ENCODE results near the gene VAV1.

The VAV1 gene

DNA sequence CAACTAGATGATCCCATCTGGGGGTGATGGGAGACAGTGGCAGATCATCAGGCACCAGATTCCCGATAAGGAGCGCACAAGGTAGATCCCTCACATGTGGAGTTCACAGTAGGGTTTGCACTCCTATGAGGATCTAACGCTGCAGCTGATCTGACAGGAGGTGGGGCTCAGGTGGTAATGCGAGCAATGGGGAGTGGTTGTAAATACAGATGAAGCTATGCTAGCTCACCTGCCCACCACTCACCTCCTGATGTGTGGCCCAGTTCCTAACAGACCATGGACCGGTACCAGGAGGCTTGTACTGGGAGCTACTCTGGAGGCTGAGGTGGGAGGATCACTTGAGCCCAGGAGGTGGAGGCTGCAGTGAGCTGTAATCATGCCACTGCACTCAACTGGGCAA, 34.8 kb downstream of the VAV1 start:
- Histone ChIP-seq H4K20me1 (ENCODE audit: insufficient read depth, low read length) (peaks cover 5% of the 10 kb centered on the region; the same call in 1 of the 2 replicates), H3K4me1 (ENCODE audit: insufficient read depth, low read length) (peaks cover 9% of the 10 kb centered on the region), H3K27ac (ENCODE audit: low read length) (no peak overlapping the region; the same call in 1 of the 2 replicates), H2AFZ (ENCODE audit: low read depth, low read length) (no peak overlapping the region), H3K4me2 (ENCODE audit: insufficient read depth, low read length) (no peak overlapping the region), H3K27me3 (ENCODE audit: insufficient read depth, low read length, poor library complexity) (no peaks in the 10 kb centered on the region), H3K79me2 (ENCODE audit: insufficient read depth, low read length) (peaks cover 84% of the 10 kb centered on the region), H3K36me3 (ENCODE audit: insufficient read depth, low read length) (no peaks in the 10 kb centered on the region; the same call in 1 of the 2 replicates), H3K9ac (ENCODE audit: low read depth, low read length) (no peak overlapping the region), H3K9me3 (ENCODE audit: insufficient read depth, low read length, severe bottlenecking) (no peaks in the 10 kb centered on the region), H3K4me3 (ENCODE audit: low read depth in 1 of 2, low read length in 2 of 2) (no peak overlapping the region)
- DNase-seq (no peak), ATAC-seq (ENCODE audit: insufficient read depth, low read depth) (no peak)
- TF ChIP-seq, protein P1, sequence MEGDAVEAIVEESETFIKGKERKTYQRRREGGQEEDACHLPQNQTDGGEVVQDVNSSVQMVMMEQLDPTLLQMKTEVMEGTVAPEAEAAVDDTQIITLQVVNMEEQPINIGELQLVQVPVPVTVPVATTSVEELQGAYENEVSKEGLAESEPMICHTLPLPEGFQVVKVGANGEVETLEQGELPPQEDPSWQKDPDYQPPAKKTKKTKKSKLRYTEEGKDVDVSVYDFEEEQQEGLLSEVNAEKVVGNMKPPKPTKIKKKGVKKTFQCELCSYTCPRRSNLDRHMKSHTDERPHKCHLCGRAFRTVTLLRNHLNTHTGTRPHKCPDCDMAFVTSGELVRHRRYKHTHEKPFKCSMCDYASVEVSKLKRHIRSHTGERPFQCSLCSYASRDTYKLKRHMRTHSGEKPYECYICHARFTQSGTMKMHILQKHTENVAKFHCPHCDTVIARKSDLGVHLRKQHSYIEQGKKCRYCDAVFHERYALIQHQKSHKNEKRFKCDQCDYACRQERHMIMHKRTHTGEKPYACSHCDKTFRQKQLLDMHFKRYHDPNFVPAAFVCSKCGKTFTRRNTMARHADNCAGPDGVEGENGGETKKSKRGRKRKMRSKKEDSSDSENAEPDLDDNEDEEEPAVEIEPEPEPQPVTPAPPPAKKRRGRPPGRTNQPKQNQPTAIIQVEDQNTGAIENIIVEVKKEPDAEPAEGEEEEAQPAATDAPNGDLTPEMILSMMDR (IDR thresholded peaks at IDR 0.05; ENCODE audit: borderline replicate concordance, extremely low read depth, low read length, poor library complexity, severe bottlenecking): no peak
- TF ChIP-seq EZH2 (IDR thresholded peaks at IDR 0.05; ENCODE audit: borderline replicate concordance, low read depth, low read length, severe bottlenecking): no peak

DNA sequence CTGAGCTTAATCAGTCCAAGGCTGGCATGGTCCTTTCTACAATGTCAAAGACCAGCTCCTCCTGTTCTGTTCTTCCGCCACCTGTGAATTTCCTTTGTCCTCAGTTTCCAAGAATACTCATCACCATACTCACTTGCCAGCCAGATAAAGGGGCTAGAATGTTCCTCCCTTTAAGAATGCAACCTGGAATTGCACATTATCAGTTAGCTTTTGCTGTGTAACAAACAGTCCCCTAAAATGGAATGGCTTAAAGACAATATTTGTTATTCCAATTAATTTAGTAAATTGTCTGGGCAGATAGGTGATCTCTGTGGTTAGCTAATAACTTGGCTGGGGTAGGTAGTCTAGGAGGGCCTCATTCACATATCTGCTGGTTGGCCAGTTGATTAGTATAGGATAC, 36.0 kb downstream of the VAV1 start:
- H3K9me3 ChIP-seq (ENCODE audit: insufficient read depth, low read length, severe bottlenecking): no peaks in the 10 kb centered on the region
- no peak overlapping the region for H3K4me3 ChIP-seq (ENCODE audit: low read depth in 1 of 2, low read length in 2 of 2)
- no peaks in the 10 kb centered on the region for H3K27me3 ChIP-seq (ENCODE audit: insufficient read depth, low read length, poor library complexity)
- no peak overlapping the region for H3K9ac ChIP-seq (ENCODE audit: low read depth, low read length)
- peaks cover 82% of the 10 kb centered on the region for H3K79me2 ChIP-seq (ENCODE audit: insufficient read depth, low read length)
- no peak overlapping the region for H3K4me2 ChIP-seq (ENCODE audit: insufficient read depth, low read length)
- H3K4me1 ChIP-seq (ENCODE audit: insufficient read depth, low read length): no peaks in the 10 kb centered on the region
- no peaks in the 10 kb centered on the region; the same call in 1 of the 2 replicates for H3K36me3 ChIP-seq (ENCODE audit: insufficient read depth, low read length)
- ATAC-seq (ENCODE audit: insufficient read depth, low read depth) (no peak), DNase-seq (no peak)
- no peak overlapping the region for H3K27ac ChIP-seq (ENCODE audit: low read length)
- no peak for TF ChIP-seq EZH2 (IDR thresholded peaks at IDR 0.05; ENCODE audit: borderline replicate concordance, low read depth, low read length, severe bottlenecking)
- TF ChIP-seq, protein P1 (IDR thresholded peaks at IDR 0.05; ENCODE audit: borderline replicate concordance, extremely low read depth, low read length, poor library complexity, severe bottlenecking): no peak
- no peak overlapping the region for H2AFZ ChIP-seq (ENCODE audit: low read depth, low read length)
- H4K20me1 ChIP-seq (ENCODE audit: insufficient read depth, low read length): peaks cover 5% of the 10 kb centered on the region; the same call in 1 of the 2 replicates

DNA sequence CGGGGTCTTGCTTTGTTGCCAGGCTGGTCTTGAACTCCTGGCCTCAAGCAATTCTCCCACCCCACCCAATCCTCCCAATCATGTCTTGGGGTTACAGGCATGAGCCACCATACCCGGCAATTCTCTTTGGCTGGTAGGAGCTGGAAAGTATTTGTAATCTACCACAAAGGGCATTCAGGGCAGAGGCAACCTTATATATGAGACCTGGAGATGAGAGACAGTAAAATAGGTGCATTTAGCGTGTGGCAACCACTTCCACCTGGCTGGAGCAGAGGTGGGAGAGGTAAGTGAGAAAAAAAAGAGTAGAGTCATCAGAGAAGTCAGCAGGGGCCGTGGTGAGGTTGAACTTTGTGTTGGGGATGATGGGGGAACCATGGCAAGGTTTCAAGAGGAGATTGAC, 36.8 kb downstream of the VAV1 start:
- no peak overlapping the region for H2AFZ ChIP-seq (ENCODE audit: low read depth, low read length)
- no peak overlapping the region for H3K27ac ChIP-seq (ENCODE audit: low read length)
- no peaks in the 10 kb centered on the region; the same call in 1 of the 2 replicates for H3K36me3 ChIP-seq (ENCODE audit: insufficient read depth, low read length)
- H3K4me1 ChIP-seq (ENCODE audit: insufficient read depth, low read length): no peaks in the 10 kb centered on the region
- H3K4me3 ChIP-seq (ENCODE audit: low read depth in 1 of 2, low read length in 2 of 2): no peak overlapping the region
- ATAC-seq (ENCODE audit: insufficient read depth, low read depth): no peak
- H3K27me3 ChIP-seq (ENCODE audit: insufficient read depth, low read length, poor library complexity): no peaks in the 10 kb centered on the region
- H4K20me1 ChIP-seq (ENCODE audit: insufficient read depth, low read length): peaks cover 5% of the 10 kb centered on the region; the same call in 1 of the 2 replicates
- TF ChIP-seq, protein P1 (IDR thresholded peaks at IDR 0.05; ENCODE audit: borderline replicate concordance, extremely low read depth, low read length, poor library complexity, severe bottlenecking): no peak
- TF ChIP-seq EZH2 (IDR thresholded peaks at IDR 0.05; ENCODE audit: borderline replicate concordance, low read depth, low read length, severe bottlenecking): no peak
- H3K4me2 ChIP-seq (ENCODE audit: insufficient read depth, low read length): no peak overlapping the region
- peaks cover 80% of the 10 kb centered on the region for H3K79me2 ChIP-seq (ENCODE audit: insufficient read depth, low read length)
- no peak overlapping the region for H3K9ac ChIP-seq (ENCODE audit: low read depth, low read length)
- no peak for DNase-seq
- no peaks in the 10 kb centered on the region for H3K9me3 ChIP-seq (ENCODE audit: insufficient read depth, low read length, severe bottlenecking)

Data from DND-41 (cell line).